ENCODE results near the gene AATF.
"Not testable (repeated sequence)": the region's sequence is repeated elsewhere in the genome, so short reads cannot be mapped to it uniquely, and the experiment has no call there.

AATF gene

DNA sequence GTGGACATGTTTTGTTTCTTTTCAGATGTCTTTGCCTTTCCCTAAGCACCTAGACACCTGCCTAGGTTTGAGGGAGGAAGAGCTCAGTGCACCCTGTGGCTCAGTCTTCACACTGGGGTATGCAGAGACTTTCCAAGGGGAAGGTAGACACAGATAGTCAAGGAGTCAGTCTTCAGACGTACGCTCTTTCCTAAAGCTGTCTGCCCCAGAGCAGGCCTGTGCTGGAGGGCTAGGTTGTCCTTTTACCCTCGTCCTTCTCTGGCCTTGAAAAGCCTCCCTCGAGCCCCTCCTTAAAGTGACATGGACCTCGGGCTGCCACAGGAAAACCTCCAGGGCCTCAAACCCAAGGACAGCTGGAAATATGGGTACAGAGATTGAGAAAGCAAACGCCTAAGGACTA, 103.7 kb downstream of the AATF start:
- no peak for DNase-seq

DNA sequence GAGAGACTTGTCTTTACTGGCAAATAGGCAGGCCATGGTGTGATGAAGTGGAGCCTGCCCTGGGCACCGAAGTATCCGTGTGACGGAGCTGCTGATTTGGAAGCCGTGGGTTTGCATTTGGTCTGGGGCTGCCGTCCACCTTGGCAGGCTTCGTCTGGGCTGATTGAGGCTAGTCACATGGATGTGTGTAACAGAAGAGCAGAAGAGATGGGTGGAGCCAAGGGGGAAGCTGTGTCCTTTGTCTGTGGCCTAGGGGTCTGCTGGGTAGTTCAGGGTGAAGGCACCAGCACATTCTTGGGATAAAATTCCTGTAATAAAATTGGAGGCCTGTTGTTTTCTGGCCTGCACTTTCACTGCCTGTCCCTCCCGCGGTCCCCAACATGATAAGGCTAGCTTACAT, 106.1 kb downstream of the AATF start:
- no peak for DNase-seq

DNA sequence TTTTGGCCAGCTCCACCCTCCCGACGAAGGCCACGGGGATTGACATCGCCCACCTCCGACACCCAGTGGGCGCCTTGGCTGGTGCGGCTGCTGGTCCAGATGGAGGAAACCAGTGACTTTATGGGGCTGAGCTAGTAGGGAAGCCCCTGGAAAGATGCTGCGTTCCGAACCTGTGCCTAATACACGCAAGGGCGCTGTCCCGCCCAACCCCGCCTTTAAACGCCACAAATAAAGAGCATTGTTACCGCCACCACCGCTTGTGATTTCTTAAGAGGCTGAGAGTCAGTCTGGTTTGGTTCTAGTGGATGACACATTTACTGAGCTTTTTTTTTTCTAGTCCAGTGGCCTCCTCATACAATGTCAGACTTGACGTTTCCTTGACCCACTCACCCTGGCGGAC, 107.9 kb downstream of the AATF start:
- no peak for DNase-seq

DNA sequence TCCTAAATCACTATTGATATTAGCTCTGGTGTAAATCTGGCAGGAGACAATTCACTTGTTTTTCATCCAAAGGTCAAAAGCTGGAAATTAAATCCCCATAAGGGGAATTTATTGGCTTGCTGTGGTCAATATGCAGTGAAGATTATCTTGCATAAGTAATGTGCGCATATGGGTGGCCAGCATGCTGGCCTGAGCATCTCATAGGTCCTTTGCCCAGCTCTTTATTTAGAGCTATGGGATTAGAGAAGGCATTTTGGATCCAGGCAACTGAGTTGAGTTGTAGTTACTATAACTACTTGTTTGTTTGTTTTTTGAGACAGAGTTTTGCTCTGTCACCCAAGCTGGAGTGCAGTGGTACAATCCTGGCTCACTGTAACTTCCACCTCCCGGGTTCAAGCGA, 110.7 kb downstream of the AATF start:
- DNase-seq = no peak

DNA sequence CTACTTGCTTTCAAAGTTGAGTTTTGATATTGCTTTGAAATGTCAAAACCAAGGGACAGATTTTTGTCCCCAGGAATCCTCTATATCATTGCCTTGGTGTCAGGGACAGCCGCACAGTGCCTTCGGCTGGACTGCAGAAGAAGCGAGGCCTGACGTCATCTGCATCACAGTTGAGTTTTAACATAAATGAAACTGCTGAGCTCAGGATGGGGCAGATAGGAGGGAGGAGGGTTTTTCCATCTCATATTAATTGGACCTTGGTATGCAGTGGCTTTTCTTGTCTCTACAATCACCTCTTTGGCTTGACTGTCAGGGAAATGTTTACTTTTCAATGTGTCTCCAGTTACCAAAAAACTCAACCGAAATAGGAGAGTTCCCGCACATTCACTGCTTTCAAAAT, 111.3 kb downstream of the AATF start:
- no peak for DNase-seq

DNA sequence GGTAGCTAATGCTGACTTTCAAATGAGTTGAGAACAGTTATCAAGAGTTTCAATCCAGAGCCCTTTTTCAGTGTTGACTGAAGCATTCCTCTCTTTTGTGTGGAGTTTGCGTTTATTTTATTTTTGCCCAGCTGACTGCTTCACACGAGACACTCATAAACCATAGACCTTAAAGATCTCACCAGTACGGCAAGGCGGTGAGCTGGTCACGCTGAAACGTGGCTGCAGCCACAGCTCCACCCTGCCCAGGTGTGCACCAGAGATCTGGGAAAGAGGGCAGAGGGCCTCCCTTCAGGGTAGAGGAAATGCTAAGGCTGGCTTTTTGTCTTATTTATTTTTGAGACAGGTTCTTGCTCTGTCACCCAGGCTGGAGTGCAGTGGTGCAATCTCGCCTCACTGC, 112.2 kb downstream of the AATF start:
- DNase-seq = no peak

DNA sequence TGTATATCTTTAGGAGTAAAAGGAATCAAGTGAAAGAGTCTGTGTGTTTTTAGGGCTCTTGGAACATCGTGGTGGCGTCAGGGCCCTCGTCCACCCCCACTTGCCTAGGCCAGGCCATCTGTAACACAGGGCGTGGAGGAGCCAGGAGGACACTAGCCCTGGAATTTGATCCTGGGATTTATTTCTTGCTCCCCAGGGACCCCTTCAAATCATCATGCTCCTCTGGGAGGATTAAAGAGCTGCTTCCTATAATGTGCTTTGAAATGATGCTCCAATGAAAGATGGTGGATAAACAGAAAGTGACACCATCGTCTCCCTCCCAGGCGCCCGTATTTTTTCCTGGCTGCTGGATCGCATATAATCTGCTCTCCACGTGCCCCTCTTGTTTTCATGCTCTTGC, 113.3 kb downstream of the AATF start:
- no peak for DNase-seq

DNA sequence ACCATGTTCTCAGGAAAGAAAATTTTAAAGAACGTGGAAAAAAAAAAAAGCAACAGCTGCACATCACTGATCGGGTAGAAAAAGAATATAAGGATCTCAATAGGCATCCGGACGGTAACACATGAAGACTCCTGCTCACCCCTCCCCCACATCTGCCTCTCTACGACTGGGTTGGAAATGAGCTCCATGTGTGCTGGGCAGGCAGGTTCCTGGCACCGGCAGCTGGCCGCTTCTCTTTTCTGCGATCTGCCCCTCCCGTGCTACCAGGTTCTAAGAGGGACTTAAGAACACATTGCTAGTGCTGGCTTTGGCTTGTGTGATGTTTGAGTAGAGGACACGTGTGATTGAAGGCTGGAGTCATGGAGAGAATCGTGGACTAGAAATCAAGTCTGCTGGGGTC, 115.5 kb downstream of the AATF start:
- DNase-seq = no peak

DNA sequence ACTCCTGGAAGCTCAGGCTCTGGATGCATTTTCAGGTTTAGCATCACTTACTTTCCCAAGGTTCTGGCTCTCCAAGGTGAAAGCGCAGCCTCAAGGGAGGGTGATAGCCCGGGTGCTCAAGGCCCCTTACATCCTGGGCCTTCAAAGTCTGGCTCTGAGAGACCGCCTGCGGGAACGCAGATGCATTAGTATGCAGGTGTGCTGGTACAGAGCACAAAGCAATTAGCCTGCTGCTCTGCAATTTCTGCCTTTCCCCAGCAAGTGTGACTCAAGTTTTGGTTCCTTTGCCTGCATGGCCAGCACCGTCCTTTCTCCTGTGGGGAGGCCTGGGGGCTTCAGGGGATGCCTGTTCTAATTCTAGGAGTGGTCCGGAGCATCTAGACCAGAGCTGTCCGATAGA, 116.2 kb downstream of the AATF start:
- no peak for DNase-seq

DNA sequence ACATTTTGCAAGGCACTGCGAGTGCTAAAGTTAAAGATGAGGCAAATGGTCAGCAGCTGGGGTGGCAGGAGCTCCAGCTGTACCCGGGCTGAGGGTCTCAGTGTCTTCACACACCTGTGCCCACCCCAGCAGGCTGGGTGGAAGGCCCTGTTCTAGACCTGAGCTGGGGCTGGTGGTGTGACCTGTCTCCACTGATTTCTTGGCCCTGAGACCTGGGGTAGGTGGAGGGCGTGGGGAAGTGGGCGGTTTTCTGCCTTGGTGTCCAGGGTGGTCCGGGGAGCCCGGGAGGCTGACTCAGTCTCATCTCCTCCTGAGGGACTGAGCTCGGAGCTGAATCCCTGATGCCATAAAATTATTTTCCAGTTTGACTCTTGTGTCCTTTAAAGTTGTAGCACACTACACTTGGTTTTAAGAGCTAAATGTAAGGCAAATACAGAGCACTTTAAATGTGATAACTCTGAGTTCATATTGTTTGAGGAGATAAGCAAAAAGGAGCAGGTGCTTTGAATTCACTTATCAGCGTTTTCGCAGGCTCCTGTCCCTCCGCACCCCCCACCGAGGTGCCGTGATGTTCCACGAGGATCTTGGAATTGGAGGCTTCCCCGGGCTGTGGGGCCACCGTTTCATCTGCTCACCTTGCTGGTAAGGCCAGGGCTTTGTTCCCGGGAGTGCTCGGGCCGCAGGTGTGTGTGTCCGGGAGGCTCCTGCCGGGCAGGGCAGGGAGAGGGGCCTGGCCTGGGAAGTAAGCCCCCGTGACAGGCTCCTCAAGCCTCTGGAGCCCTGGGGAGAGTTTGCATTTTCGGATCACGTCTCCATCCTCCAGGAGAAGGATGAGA, 117.0 kb downstream of the AATF start:
- no peak for DNase-seq

DNA sequence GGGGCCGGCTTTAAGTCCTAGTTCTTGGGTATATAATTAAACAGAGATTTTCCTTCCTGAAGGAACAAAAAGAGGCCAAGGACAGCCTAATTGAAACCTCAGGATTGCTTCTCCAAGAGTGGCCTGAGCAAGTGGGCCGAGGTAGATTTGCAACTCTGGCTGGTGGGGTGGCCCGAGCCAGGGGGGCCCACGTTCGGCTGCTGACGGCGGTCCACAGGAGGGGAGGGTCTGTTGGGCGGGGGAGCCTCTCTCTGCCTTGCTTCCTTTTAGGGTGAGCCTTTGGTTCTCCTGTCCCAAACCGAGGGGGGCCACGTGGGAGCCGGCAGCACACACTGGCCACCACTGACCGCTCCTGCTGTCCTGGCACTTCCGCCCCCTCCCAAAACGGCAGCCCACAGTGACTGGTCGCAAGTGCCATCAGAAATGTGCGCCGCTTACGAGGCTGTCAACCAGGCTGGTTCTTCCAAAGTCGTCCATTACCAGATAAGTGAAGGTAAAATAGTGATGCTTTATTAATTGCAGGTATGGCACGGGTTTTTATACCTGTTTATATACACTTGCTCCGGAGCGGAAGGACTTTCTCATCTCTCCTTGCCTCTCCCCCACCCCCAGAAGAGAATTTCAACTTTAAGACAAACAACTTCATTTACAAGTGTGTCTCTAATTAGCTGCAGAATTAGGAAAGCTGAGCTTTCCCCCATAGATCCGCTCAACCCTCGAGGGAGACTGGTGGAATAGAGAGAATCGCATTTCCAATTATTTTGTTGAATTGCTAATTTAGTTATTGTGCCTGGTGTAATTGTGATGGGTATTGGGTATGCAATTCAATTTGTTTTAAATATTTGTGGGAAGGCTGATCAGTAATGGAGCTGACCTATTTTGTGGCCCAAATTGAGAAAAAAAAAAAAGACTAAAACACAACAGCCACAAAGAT, 117.8 kb downstream of the AATF start:
- DNase-seq = no peak

DNA sequence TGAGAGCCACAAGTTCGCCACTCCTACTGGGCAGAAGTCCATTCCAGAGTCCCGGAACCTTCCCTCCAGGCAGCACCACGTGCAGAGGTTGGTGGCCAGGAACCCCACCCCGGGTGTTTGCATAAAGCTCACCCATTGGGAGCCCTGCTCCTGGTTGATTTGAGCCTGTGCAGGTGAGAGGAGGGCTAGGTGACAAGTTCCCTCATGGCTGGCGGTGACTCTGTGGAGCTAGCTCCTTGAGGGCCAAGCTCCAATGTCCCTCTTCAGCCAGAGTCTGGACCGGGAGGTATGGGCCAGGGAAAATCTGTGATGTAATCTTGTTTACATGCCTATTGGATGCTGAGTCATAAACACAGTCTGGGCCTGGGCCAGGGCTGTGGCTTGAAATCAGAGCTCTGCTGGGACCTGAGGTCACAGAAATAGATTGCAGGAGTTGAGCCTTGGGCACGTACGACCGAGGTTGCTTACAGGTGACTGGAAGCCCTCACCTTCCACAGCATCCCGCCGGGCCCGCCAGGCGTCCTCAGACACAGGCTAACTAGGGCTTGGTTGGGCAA, 118.9 kb downstream of the AATF start:
- no peak for DNase-seq

DNA sequence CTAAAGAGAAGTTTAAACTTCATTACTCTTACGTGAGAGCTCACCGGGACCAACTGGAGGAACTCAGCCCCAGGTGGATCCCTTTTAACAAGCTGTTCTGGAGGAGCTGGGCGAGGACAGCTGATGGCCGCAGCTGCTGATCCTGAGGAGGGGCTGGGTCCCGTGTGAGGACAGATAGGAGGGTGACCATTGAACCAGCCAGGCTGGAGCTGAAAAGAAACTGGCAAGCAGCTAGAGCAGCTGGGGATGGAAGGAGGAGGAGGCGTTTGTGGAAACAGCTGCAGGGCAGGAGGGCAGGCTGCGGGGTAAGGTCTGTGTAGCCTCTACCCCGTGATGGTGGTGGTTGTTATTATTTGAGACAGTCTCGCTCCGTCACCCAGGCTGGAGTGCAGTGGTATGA, 119.5 kb downstream of the AATF start:
- DNase-seq = no peak

DNA sequence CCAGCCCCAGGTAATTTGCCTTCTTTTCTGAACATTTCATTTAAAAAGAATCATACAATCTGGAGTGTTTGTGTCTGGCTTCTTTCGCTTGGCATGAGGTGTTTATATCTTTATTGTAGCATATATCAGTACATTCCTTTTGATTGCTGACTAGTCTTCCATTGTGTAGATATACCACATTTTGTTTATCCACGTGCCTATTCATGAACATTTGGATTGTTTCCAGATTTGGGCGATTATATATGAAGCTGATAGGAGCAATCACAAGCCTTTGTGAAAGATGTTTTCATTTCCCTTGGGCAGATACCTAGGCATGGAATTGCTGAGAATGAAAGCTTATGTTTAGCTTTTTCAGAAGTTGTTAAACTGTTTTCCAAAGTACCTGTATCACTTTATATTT, 120.3 kb downstream of the AATF start:
- no peak for DNase-seq

DNA sequence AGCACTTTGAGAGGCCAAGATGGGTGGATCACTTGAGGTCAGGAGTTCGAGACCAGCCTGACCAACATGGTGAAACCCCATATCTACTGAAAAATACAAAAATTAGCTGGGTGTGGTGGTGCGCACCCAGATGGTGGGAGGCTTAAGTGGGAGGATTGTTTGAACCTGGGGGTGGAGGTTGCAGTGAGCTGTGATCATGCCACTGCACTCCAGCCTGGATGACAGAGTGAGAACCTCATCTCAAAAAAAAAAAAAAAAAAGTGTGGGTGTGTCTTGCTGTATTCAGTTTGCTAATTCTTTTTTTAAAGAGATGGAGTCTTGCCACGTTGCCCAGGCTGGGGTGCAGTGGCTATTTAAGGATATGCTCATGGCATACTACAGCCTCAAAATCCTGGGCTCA, 124.7 kb downstream of the AATF start:
- not testable (repeated sequence) for DNase-seq

DNA sequence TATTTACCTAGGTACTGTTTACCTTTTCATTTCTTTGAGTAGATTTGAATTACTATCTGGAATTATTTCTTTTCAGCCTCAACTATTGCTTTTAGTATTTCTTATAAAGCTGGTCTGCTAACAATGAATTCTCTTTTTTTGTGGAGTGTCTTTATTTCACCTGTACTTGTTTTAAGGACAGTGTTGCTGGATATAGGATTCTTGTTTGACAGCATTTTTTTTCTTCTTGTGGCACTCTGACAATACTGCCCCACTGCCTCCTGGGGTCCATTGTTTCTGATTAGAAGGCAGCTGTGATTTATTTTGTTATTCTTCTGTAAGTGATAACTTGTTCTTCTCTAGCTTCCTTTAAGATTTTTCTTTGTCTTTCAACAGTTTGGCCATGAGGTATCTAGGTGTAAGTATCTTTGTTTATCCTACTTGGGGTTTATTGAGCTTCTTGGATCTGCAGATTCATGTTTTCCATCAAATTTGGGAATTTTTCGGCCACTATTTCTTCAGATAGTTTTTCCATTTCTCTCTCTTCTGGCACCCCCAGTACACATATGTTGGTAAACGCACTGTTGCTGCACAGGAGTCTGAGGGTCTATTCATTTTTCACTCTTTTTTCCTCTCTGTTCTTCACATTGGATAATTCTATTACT, 130.4 kb downstream of the AATF start:
- DNase-seq = no peak

DNA sequence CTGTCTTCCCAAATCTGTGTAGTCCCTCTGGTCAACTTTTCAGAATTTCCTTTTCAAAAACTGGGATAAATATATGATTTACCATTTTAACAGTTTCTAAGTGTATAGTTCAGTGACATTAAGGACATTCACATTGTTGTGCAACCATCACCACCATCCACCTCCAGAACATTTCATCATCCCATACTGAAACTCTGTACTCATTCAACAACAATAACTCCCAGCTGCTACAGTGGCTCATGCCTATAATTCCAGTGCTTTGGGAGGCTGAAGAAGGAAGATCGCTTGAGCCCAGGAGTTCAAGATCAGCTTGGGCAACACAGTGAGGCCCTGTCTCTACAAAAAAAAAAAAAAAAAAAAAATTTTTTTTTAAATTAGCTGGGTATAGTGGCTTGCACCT, 131.0 kb downstream of the AATF start:
- peak; percentile 62 for DNase-seq

DNA sequence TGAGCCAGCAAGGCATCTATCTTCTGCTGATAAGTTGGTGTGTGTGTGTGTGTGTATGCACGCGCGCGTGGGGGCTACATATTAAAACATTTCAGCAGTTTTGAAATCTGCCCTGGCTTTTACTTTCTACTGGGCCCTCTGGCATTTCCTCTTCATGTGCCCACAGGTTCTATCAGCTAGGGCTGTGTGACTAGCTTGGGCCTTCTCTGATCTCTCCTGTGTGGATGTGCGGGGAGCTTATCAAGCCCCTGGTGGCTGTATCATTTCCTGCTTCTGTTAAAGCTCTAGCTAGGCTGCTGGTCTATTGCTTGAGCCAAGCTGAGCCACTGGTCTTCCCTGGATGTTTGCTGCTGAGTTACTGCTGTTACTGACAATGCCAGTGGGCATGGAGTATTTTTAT, 132.5 kb downstream of the AATF start:
- DNase-seq = peak; percentile 12

DNA sequence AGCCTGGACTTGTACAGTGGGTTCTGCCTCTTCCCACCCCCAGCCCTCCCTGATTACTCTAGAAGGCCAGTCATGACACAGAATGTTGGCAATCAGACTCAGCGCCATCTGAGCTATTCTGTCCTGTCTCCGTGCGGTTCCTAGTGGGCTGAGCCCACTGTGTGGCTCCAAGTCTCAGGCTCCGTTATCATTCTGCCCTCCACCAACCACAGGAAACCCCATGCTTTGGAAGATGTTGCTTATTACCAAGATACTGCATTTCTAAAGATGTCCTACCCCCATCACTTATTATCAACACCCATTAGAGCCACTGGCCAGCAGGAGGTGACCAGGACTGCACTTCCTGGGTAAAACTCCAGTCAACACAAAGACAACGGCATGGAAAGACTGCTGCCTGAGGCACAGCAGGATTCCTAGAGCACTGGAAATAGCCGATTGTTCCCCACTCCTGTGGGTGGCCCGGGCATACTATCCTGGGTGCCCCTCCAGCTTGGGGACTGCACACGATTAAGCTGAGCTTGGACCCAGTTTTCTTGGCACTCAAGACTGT, 133.6 kb downstream of the AATF start:
- no peak for DNase-seq

DNA sequence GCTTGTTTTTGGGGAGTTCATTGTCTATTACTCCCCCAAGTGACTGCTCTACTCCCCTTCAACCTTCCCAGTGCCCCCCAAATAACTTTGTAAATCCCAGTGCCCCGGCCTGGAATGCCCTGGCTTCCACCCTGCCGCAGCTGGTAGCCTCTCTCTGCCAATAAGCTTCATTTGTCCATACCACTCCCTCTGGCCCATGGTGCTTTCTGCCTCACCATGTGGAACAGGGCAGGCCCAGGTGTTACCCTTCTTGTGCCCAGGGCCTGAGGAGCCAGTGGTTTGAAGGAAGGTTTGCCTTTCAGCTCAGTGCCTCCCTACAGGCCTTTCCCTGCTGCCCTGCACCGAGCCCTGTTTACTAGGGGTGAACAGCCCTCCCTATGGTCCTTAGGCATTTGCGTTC, 134.2 kb downstream of the AATF start:
- DNase-seq = no peak

DNA sequence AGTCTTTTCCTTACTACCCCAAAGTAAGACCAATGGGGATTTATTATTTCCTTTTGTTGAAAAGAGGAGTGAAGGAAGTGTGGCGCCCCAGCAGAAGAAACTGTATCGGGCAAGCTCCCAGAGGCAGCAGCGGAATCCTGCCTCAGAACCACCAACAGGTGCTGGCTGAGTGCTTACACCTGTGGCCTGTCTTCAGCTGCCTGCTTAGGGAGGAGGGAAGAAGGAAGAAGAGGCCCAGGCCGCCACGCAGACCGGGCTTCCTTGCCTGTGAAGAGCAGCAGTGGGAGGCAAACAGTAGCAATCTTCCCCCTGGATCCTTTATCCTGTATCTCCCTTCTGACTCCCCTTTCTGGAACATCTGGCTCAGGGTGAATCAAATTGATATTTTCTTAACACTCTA, 134.7 kb downstream of the AATF start:
- no peak for DNase-seq

DNA sequence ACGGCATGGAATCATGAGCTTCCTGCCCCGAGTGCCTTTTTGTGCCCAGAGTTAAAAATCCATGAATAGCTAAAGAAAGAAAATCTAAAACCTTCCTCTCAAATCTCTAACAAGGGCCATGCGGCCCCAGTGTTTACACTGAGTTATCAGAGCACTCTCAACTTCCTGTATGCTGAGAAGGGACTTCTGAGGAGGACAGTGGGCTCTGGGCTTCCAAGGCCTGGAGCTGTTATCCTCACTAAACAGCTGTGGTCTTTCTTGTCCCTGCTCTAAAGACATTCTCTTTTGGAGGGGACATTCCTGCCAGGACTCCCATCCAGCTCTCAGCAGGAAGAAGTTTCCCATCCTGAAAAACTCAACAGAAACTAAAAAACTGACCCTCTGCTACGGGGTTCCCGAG, 135.6 kb downstream of the AATF start:
- no peak for DNase-seq

DNA sequence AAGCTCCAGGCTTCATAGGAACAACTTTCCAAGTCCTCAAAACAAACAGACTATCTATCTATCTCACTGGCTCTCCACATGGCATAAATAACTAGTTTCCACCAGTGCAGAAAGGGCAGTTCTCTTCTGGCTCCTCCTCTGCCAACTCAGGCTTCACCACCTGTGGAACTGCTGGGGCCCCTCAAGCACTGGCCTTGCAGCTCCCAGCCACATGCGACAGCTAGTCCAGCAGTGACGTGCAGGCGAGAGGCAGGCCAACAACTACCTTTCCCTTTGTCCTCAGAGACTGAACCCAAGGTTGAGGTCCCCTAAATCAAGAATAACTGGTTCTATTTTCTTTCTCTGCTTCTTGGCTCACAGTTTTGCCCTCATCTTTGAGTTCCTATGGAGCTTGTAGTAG, 137.6 kb downstream of the AATF start:
- no peak for DNase-seq

Measured in suppressor macrophage treated with lipopolysaccharide for 4 hours (primary cell).